KMS-11 (cell line): Measurements from ENCODE around the gene CLDN14.

ENCODE experiments used
- H2AFZ ChIP-seq: fragments of 200-600 bp; sonication (generic); 2 replicates; pipeline ENCODE4 v1.6.1; 2016; ENCODE audit warnings: antibody characterized with exemption, mixed run types, low read depth
- H3K27ac ChIP-seq: fragments of 200-600 bp; sonication (generic); 2 replicates; pipeline ENCODE4 v1.6.1; 2016; ENCODE audit warnings: mild to moderate bottlenecking, mixed run types
- H3K27me3 ChIP-seq: fragments of 200-600 bp; sonication (generic); 2 replicates; pipeline ENCODE4 v1.6.1; 2017; ENCODE audit warnings: mild to moderate bottlenecking, low read depth, mixed run types, moderate library complexity; ENCODE audit not compliant: insufficient read depth
- H3K36me3 ChIP-seq: fragments of 200-600 bp; sonication (generic); 2 replicates; pipeline ENCODE4 v1.6.1; 2017; ENCODE audit warnings: mild to moderate bottlenecking, mixed run types; ENCODE audit not compliant: insufficient read depth
- H3K4me1 ChIP-seq: fragments of 200-600 bp; sonication (generic); 2 replicates; pipeline ENCODE4 v1.6.1; 2016; ENCODE audit warnings: mild to moderate bottlenecking, low read depth, mixed run types; ENCODE audit not compliant: poor library complexity, severe bottlenecking
- H3K4me2 ChIP-seq: fragments of 200-600 bp; sonication (generic); 2 replicates; pipeline ENCODE4 v1.7.0; 2016; ENCODE audit warnings: mild to moderate bottlenecking, mixed run types
- H3K4me3 ChIP-seq: fragments of 200-600 bp; sonication (generic); IDR thresholded peaks from 2 replicates; pipeline ENCODE4 v1.6.1; 2017; ENCODE audit warnings: low read depth, low read length, mixed read lengths; ENCODE audit not compliant: insufficient read depth
- H3K79me2 ChIP-seq: fragments of 200-600 bp; sonication (generic); 2 replicates; pipeline ENCODE4 v1.6.1; 2016; ENCODE audit warnings: low read depth, mixed run types; ENCODE audit not compliant: insufficient read depth
- H3K9ac ChIP-seq: fragments of 200-600 bp; sonication (generic); 2 replicates; pipeline ENCODE4 v1.6.1; 2016; ENCODE audit warnings: mild to moderate bottlenecking, mixed run types
- H4K20me1 ChIP-seq: fragments of 200-600 bp; sonication (generic); 2 replicates; pipeline ENCODE4 v1.6.1; 2016; ENCODE audit warnings: mild to moderate bottlenecking, mixed run types; ENCODE audit not compliant: insufficient read depth
- TF ChIP-seq, protein P1 (sequence below): fragments of 200-600 bp; sonication (generic); conservative IDR thresholded peaks from 2 replicates; pipeline ENCODE4 v1.6.1; 2017; ENCODE audit warnings: low read depth, mild to moderate bottlenecking, antibody characterized with exemption, low read length, moderate library complexity, mixed read lengths

The CLDN14 gene

DNA sequence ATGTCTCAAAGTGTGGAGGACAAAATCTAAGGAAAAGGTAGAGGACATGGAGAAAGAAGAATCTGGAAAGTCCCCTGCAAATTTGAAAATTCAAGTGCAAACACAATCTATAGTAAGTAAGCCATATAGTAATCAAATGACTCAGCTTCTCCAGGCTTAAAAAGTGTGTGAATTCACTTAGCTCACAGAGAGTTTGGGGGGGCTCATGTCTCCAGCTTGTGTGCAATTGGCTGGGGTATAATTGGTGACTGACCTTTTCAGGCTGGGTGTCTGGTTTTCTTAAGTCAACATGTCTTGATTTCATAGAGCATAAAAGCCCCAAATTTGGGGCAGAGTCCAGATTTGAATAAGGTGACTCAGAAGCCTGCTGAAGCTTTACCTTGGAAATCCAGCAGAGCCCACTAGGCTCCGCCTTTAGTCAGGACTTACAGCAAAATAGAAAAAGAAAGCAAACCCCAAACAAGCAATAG, 8.6 kb downstream of the CLDN14 start:
- H3K4me2 ChIP-seq, result no peak overlapping the region
- no peak overlapping the region for H3K9ac ChIP-seq
- no peaks in the 10 kb centered on the region for H3K4me1 ChIP-seq
- no peak overlapping the region for H3K4me3 ChIP-seq
- no peak overlapping the region for H3K27ac ChIP-seq
- no peak overlapping the region for H2AFZ ChIP-seq
- no peaks in the 10 kb centered on the region for H3K36me3 ChIP-seq
- no peaks in the 10 kb centered on the region for H3K79me2 ChIP-seq
- no peaks in the 10 kb centered on the region for H4K20me1 ChIP-seq
- TF ChIP-seq, protein P1, sequence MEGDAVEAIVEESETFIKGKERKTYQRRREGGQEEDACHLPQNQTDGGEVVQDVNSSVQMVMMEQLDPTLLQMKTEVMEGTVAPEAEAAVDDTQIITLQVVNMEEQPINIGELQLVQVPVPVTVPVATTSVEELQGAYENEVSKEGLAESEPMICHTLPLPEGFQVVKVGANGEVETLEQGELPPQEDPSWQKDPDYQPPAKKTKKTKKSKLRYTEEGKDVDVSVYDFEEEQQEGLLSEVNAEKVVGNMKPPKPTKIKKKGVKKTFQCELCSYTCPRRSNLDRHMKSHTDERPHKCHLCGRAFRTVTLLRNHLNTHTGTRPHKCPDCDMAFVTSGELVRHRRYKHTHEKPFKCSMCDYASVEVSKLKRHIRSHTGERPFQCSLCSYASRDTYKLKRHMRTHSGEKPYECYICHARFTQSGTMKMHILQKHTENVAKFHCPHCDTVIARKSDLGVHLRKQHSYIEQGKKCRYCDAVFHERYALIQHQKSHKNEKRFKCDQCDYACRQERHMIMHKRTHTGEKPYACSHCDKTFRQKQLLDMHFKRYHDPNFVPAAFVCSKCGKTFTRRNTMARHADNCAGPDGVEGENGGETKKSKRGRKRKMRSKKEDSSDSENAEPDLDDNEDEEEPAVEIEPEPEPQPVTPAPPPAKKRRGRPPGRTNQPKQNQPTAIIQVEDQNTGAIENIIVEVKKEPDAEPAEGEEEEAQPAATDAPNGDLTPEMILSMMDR, result no peak
- no peaks in the 10 kb centered on the region for H3K27me3 ChIP-seq

DNA sequence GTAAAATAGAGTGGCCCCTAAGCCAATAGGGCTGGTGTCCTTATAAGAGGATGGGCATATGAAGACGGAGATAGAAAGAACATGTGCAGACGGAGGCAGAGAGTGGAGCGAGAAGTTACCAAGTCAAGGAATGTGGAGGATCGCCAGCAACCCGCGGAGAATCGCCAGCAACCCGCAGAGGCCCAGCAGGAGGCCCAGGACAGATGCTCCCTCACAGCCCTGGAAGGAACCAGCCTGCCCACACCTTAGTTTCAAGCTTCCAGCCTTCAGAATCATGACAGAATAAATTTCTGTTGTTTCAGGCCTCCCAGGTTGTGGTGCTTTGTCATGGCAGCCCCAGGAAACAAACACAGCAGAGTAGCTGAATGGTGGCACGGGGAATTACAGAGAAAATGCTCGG, 9.6 kb downstream of the CLDN14 start:
- no peaks in the 10 kb centered on the region for H3K79me2 ChIP-seq
- no peak overlapping the region for H3K4me3 ChIP-seq
- no peak overlapping the region for H2AFZ ChIP-seq
- no peak overlapping the region for H3K4me2 ChIP-seq
- no peaks in the 10 kb centered on the region for H4K20me1 ChIP-seq
- H3K4me1 ChIP-seq, result no peaks in the 10 kb centered on the region
- H3K9ac ChIP-seq, result no peak overlapping the region
- H3K36me3 ChIP-seq, result no peaks in the 10 kb centered on the region
- TF ChIP-seq, protein P1, result no peak
- no peaks in the 10 kb centered on the region for H3K27me3 ChIP-seq
- H3K27ac ChIP-seq, result no peak overlapping the region

DNA sequence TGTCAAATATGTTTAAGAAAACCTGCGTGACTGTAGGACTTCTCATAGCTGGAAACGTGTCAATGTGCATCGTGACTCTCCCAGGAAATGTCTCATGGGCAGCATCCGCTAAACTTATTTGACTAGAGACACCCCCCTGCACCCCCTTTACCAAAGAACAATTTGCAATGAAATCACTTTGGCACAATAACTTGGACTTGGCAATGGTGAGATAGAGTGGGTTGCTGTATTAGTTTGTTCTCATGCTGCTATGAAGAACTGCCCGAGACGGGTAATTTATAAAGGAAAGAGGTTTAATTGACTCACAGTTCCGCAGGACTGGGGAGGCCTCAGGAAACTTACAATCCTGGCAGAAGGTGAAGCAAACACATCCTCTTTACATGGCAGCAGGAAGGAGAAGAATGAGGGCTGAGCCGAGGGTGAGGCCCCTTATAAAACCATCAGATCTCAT, 13.8 kb downstream of the CLDN14 start:
- Histone ChIP-seq H4K20me1 (no peaks in the 10 kb centered on the region), H3K27ac (no peak overlapping the region), H3K36me3 (no peaks in the 10 kb centered on the region), H3K4me1 (no peaks in the 10 kb centered on the region), H3K79me2 (no peaks in the 10 kb centered on the region), H3K4me3 (no peak overlapping the region), H3K9ac (no peak overlapping the region), H2AFZ (no peak overlapping the region), H3K4me2 (no peak overlapping the region), H3K27me3 (no peaks in the 10 kb centered on the region)
- TF ChIP-seq, protein P1, result no peak

DNA sequence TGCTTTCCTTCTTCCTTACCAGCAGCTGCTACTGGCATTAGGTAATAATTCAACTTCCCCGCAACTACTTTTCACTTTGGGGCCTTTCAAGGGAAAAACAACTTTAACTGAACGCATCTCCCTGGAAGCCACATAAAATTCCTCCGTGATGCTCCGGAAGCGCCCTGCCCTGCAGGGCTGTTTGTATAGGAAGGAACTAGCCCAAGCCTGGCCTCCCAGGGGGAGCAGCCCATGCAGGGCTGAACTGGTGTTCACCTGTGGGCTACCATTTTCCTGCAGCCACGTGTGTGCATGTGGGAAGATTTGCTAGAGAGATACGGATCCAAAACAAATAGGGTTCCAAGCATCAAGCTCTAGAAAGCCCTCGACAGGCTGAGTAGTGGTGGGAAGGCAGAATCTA, 14.4 kb downstream of the CLDN14 start:
- Histone ChIP-seq H3K9ac (no peak overlapping the region), H3K4me2 (no peak overlapping the region), H2AFZ (no peak overlapping the region), H3K27ac (no peak overlapping the region), H3K4me3 (no peak overlapping the region), H4K20me1 (no peaks in the 10 kb centered on the region), H3K27me3 (no peaks in the 10 kb centered on the region), H3K36me3 (no peaks in the 10 kb centered on the region), H3K4me1 (no peaks in the 10 kb centered on the region), H3K79me2 (no peaks in the 10 kb centered on the region)
- TF ChIP-seq, protein P1, result no peak
